OCI-LY3 (cell line): ENCODE data around the gene RACGAP1.

Source experiments
- CTCF ChIP-seq: fragments of 200-600, 300-600 bp; sonication (generic); IDR thresholded peaks from 2 replicates; pipeline ENCODE4 v1.5.1; 2014; ENCODE audit warnings: antibody characterized with exemption, low read length, low read depth
- EZH2phosphoT487 ChIP-seq: fragments of 200-600 bp; shearing (Covaris generic); IDR thresholded peaks from 2 replicates; pipeline ENCODE4 v1.6.1; 2018; ENCODE audit warnings: antibody characterized with exemption, mixed run types, low read depth

GRCh38 chr12:49961993-49962764 lies 63.1 kb downstream of the RACGAP1 start:
- TF ChIP-seq CTCF: no peak
- no peak for TF ChIP-seq EZH2phosphoT487
